Measurements from ENCODE around the gene PDE5A.

GRCh38 chr4:119663160-119663788, 34.7 kb upstream of the PDE5A start:
- TF ChIP-seq CTCF (IDR thresholded peaks at IDR 0.05) (no peak), POLR2A (IDR thresholded peaks at IDR 0.05) (no peak)
